Heart right ventricle (tissue), 16 donors: ENCODE measurements around the gene LARGE1. TPM values are rescaled to one million over a fixed set of nuclear protein-coding genes. Genes with fewer than 3 reads are reported as not detected.

ENCODE experiments used
- ATAC-seq, 8 donors: fragments of 200-7000 bp; cut with Tn5 transposase; one replicate each; pipeline ENCODE4 v1.9.1; 2020; ENCODE audit warnings: mild to moderate bottlenecking in 8 of 8, moderate library complexity in 8 of 8, moderate number of reproducible peaks in 1 of 8
- DNase-seq, 2 donors: peaks; one replicate each; pipeline ENCODE4 v3.0.0-alpha.2; 2020
- H3K27ac ChIP-seq, 10 donors: fragments of 200-600 bp; sonication (generic) in 2 of 10; one replicate each; pipeline versions ENCODE4 v1.5.0 to v1.8.0; 2020 to 2022; ENCODE audit warnings: mild to moderate bottlenecking in 3 of 10
- H3K27me3 ChIP-seq, 7 donors: fragments of 200-600 bp; one replicate each; pipeline ENCODE4 v1.8.0; 2021 to 2022; ENCODE audit warnings: mild to moderate bottlenecking in 2 of 7
- H3K36me3 ChIP-seq, 9 donors: fragments of 200-600 bp; sonication (generic) in 1 of 9; one replicate each; pipeline versions ENCODE4 v1.5.0 to v1.8.0; 2020 to 2022; ENCODE audit warnings: mild to moderate bottlenecking in 2 of 9
- H3K4me1 ChIP-seq, 9 donors: fragments of 200-600 bp; sonication (generic) in 1 of 9; one replicate each; pipeline versions ENCODE4 v1.5.0 to v1.8.0; 2020 to 2022; ENCODE audit warnings: mild to moderate bottlenecking in 4 of 9
- H3K4me3 ChIP-seq, 10 donors: fragments of 200-600 bp; sonication (generic) in 2 of 10; one replicate each; pipeline versions ENCODE4 v1.5.0 to v1.8.0; 2020 to 2022; ENCODE audit warnings: mild to moderate bottlenecking in 7 of 10, moderate library complexity in 2 of 10
- H3K9me3 ChIP-seq, 11 donors: fragments of 200-600 bp in 10 of 11; sonication (generic) in 2 of 11; one replicate each; pipeline versions ENCODE4 v1.5.0 to v1.8.0; 2013 to 2022; ENCODE audit warnings: mild to moderate bottlenecking in 2 of 11, control low read depth in 1 of 11, moderate library complexity in 1 of 11
- WGBS, 2 donors: extraction: QIAGEN DNeasy Blood & Tissue Kit; methylation state at CpG; one replicate each; pipeline ENCODE4 v1.1.7; 2013; ENCODE audit warnings: inconsistent platforms in 1 of 2; 5-methylcytosine and 5-hydroxymethylcytosine counted together
- intact Hi-C, 10 donors: fragments of 100-400 bp; cut with DNase I; formaldehyde crosslinking; loops; one replicate each; pipeline versions ENCODE4 v1.11.1 to v1.14.2; 2022
- polyA plus RNA-seq, 2 donors: library from polyadenylated mRNA; stranded (reverse); fragments of 200-250 nt; gene quantifications; one replicate each; pipeline ENCODE4 v1.2.3, GENCODE V29; 2013
- total RNA-seq, 10 donors: library from RNA; stranded (reverse); fragmentation: NEBNext Ultra II Directional in 3 of 10; extraction: Animal tissue kit (Norgen Biotek cat#: 25700) in 3 of 10; gene quantifications; one replicate each; pipeline versions ENCODE4 v1.2.1 to v1.2.4, GENCODE V29; 2021 to 2023
- TF ChIP-seq, protein P1 (sequence below), 9 donors: fragments of 200-600 bp; sonication (generic) in 2 of 9; IDR thresholded peaks; one replicate each; pipeline versions ENCODE4 v1.5.0 to v1.8.0; 2021 to 2022; ENCODE audit warnings: antibody characterized with exemption in 9 of 9, mild to moderate bottlenecking in 5 of 9, moderate library complexity in 1 of 9
- donor health status: Arrhythmogenic right ventricular cardiomyopathy.
- donor health status: ischemic (EF 13 %, LVEDD 7.1; RV severe dilation, severe dysfunction).
- donor health status: healthy with polysubstance abuse.
- donor health status: DM: no; HTN: yes; CAD: no.
- donor health status: DM: no; HTN: no; CAD: no.
- donor health status: ischemic (EF 25% LVEDD 6.9; RV normal size, moderate dysfunction).
- donor health status: ischemic (EF 25% LVEDD 5.7; RV mildly dilated, moderate dysfunction).
- donor health status: healthy.
- donor health status: DM: yes; HTN: yes; CAD: no.
- donor health status: Ischemic cardiomyopathy.
- donor health status: ischemic (EF 35%, LVEDD 5.7; RV mildly dilated, moderate dysfunction).
- donor health status: nonischemic (EF 11% LVEDD 7.7; RV severe dilation, severe dysfunction).
- donor health status: DM: yes; HTN: yes; CAD: no.
- donor health status: PGD.
- donor health status: ischemic (EF 29% LVEDD 5.4; RV normal size, mild dysfunction).
- donor health status: nonischemic (EF 23%, LVEDD 6.1; RV moderate dilation, normal function).

Gene LARGE1
- total and polyA plus RNA-seq, 12 donors, result 33.7 to 184 (median 144) TPM

DNA sequence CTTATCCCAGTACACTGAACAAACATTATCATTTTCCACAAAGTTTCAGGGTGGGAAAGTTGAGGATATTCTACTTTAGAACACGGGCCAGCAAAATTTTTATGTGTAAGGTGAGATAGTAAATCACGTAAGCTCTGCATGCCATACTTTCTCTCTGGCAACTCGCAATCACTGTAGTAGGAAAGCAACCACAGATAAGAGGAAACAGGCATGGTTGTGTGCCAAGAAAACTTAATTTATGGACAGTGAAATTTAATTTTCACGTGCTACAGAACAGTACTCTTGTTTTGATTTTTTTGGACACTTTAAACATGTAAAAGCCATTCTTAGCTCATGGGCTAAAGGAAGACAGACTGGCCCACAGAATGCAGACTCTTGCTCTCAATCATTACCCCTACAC lies 82.5 kb downstream of the LARGE1 start:
- TF ChIP-seq, protein P1, sequence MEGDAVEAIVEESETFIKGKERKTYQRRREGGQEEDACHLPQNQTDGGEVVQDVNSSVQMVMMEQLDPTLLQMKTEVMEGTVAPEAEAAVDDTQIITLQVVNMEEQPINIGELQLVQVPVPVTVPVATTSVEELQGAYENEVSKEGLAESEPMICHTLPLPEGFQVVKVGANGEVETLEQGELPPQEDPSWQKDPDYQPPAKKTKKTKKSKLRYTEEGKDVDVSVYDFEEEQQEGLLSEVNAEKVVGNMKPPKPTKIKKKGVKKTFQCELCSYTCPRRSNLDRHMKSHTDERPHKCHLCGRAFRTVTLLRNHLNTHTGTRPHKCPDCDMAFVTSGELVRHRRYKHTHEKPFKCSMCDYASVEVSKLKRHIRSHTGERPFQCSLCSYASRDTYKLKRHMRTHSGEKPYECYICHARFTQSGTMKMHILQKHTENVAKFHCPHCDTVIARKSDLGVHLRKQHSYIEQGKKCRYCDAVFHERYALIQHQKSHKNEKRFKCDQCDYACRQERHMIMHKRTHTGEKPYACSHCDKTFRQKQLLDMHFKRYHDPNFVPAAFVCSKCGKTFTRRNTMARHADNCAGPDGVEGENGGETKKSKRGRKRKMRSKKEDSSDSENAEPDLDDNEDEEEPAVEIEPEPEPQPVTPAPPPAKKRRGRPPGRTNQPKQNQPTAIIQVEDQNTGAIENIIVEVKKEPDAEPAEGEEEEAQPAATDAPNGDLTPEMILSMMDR (IDR thresholded peaks at IDR 0.05), result no peak
- no peaks in the 10 kb centered on the region for H3K9me3 ChIP-seq
- no peak overlapping the region for H3K4me3 ChIP-seq
- intact Hi-C loops, result no loop called here
- DNase-seq (no peak), ATAC-seq (no peak)
- H3K27ac ChIP-seq, result no peak overlapping the region
- peaks cover 3 to 83% (median 57%) of the 10 kb centered on the region in 9 donors for H3K4me1 ChIP-seq
- H3K27me3 ChIP-seq, result no peaks in the 10 kb centered on the region
- no peaks in the 10 kb centered on the region for H3K36me3 ChIP-seq
- 32 to 41% methylated on average over 4 of the region's 4 CpGs for WGBS, 2 donors

- H3K4me1 ChIP-seq, result peaks cover 8 to 92% (median 59%) of the 10 kb centered on the region in 9 donors
- intact Hi-C loops, result no loop called here
- no peaks in the 10 kb centered on the region for H3K9me3 ChIP-seq
- H3K36me3 ChIP-seq, result no peaks in the 10 kb centered on the region
- no peak for ATAC-seq
- no peak overlapping the region for H3K27ac ChIP-seq
- no peak for DNase-seq
- TF ChIP-seq, protein P1 (IDR thresholded peaks at IDR 0.05), result no peak
- no peaks in the 10 kb centered on the region for H3K27me3 ChIP-seq
- no peak overlapping the region for H3K4me3 ChIP-seq
- 48 to 61% methylated on average over 5 of the region's 5 CpGs for WGBS, 2 donors
These were observed 85.0 kb downstream of the LARGE1 start for GRCh38 chr22:33835265-33835664.

GRCh38 chr22:33832558-33833151 lies 87.6 kb downstream of the LARGE1 start:
- Histone ChIP-seq H3K4me1 (peaks cover 8 to 83% (median 48%) of the 10 kb centered on the region in 9 donors), H3K4me3 (no peak overlapping the region), H3K27ac (peak overlapping the region in 7 of 10 donors; percentile 16 to 73 (median 69)), H3K36me3 (no peaks in the 10 kb centered on the region), H3K27me3 (no peaks in the 10 kb centered on the region), H3K9me3 (no peaks in the 10 kb centered on the region)
- intact Hi-C loops, result loop anchor here in 1 of 10 donors (5.0 kb wide), 1 partner anchor 35 kb away; no protein-coding TSS in a partner anchor
- ATAC-seq, result peak; percentile 66 to 95 (median 89)
- DNase-seq, result peak; percentile 43 to 70
- TF ChIP-seq, protein P1 (IDR thresholded peaks at IDR 0.05), result no peak
- WGBS, 2 donors, result 38 to 56% methylated on average over 7 of the region's 7 CpGs

DNA sequence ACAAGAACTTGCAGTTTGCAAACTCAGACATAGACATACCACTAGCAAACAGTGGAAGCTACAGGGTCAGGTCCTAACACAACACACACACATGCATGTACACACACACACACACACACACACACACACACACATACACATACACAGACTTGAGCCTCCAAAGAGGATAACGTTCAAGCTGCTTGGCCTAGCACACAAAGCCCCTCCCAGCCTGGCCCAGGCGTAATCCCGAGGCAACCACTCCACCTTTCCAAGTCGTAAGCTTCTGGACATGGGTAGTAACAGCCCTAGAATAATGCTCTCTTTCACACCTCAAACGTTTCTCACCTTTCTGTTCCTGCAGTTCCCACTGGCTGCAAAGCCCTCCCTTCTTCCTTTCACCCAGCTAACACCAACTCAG lies 88.6 kb downstream of the LARGE1 start:
- ATAC-seq (peak in 5 of 8 donors; percentile 22 to 40 (median 26)), DNase-seq (no peak)
- 51 to 57% methylated on average over 5 of the region's 5 CpGs for WGBS, 2 donors
- Histone ChIP-seq H3K4me1 (peaks cover 8 to 80% (median 46%) of the 10 kb centered on the region in 9 donors), H3K9me3 (no peaks in the 10 kb centered on the region), H3K36me3 (no peaks in the 10 kb centered on the region), H3K4me3 (no peak overlapping the region), H3K27ac (peak overlapping the region in 6 of 10 donors; percentile 16 to 73 (median 70)), H3K27me3 (no peaks in the 10 kb centered on the region)
- intact Hi-C loops, result loop anchor here in 1 of 10 donors (5.0 kb wide), 1 partner anchor 36 kb away; no protein-coding TSS in a partner anchor
- TF ChIP-seq, protein P1 (IDR thresholded peaks at IDR 0.05), result no peak
